ENCODE data around the gene IFT20.
A peak's percentile ranks its signal among the peaks of the same experiment; 100 is the strongest.
"Not testable (repeated sequence)": the region's sequence is repeated elsewhere in the genome, so short reads cannot be mapped to it uniquely, and the experiment has no call there.

The IFT20 gene

DNA sequence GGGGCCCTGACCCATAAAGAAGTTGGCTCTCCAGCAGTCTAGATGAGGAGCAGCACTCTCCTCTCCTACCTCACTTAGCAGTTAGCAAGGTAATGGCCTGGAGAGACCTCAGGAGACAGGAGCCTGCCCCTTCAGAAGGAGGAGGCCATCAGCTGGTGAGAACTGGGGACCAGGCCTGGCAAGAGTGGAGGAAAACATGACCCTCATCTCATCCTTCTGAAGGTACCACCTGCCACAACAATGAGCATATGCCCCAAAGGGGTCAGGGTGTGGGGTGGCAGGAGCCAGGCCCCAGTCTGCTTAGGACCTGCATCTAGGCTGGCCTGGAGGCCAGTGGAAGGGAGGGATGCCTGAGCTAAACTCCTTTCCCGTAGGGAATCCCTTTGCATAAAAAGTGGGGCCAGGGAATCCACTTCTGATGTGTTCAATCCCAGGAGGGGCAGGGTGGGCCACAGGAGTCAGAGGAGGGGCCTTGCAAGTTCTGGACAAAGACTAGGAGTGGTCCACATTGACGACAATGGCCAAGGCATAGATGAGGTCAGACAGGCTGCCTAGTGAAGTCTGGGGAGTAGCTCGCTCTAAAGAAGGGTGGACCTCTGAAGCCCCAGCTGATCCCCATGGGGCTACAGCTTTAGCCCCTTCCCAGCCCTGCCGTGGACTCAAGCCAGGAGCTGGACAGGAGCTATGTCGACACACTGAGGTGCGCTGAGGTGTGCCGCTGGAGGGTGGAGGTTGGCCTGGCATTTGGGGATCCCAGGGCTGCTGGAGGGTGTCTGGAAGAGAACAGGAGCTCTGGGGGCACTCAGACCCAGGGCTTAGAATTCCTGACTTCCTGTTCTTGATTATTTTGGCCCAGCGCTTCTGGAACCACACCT lies 28.7 kb upstream of the IFT20 start:
- no peak for DNase-seq

DNA sequence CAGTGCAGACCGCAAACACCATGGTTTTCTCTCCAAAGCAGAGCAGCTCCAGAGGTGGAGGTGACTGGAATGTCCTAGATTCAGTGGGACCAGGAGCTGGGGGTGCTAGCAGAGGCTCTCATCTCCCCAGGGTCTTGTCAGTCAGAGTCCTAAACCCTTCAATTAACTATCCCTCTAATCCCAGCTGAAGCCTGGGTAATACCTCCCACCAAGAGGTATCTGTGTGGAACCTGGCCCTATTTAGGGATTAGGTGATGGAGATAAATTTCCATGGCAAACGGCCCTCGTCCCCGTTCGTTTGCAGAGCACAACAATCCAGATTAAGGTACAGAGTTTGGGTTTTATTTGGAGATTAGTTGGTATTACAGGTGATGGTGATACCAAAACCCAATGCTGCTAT lies 27.9 kb upstream of the IFT20 start:
- DNase-seq: no peak

DNA sequence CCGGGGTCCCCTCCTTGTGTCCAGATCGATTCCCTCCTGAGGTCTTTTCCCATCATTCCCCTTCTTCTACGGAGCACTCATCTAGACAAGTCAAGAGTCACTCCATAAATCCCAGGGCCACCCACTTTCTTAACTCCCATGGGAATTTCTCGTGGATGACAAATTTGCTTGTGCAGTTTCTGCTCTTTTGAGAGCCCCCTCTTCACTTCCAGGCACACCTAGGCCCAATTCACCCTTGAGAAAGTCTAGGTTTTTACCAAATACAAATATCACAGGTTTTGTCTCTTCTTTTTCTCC lies 22.6 kb upstream of the IFT20 start:
- no peak for DNase-seq

DNA sequence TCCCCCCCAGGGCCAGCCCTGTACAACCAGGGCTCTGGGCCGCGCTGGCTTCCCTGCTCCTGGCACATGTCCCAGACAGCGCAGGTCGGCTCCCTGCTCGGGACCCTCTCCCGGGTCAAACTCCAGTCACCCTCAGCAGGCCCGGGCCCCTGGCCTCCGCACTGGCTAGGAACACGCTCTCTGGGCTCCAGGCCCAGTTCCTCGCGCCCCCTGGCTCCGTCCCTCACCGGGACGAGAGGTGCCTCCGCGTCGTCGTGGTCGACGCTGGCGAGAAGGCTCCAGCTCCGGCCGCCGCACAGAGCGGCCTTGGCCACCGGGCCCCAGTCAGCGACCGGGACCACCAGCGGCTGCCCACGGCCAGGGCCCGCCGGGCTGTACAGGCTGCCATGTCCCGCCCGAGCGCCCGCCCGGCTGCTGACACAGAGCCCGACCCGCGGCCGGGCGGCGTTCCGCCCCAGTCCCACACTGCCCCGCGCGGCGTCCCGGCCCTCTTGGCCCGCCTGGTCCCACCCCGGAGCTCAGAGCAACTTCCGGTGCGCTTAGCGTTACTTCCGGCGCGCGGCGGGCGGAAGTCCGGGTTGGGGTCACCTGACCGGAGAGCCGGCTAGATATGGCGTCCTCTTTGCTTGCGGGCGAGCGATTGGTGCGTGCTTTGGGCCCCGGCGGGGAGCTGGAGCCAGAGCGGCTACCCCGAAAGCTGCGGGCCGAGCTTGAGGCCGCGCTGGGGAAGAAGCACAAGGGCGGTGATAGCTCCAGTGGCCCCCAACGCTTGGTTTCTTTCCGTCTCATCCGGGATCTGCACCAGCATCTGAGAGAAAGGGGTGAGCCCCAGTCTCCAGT lies 22.0 kb upstream of the IFT20 start, which contains the start of gene POLDIP2:
TSS of gene POLDIP2 (minus strand) at position 467 of the 840 bp plus-strand sequence. CDS start at position 388, 79 bp downstream.
- peak; percentile 96 to 97 for DNase-seq

DNA sequence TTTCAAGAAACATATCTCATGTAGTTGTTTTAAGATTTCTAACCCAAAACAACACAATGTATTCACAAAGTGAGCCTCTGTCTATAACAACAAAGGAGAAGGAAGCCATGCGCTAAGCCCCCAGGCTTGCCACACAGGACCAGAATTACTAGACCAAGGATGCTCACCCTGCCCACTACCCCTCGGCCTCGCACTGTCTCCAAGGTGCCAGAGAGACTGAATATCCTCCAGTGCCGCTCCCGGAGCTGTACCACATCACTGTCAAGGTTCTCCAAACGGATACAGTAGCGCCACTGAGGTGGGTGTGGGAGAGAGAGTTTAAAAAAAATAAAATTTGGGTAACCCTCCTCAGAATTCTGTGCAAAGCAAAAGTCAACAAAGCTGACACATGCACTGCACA lies 15.0 kb upstream of the IFT20 start:
- no peak for DNase-seq

DNA sequence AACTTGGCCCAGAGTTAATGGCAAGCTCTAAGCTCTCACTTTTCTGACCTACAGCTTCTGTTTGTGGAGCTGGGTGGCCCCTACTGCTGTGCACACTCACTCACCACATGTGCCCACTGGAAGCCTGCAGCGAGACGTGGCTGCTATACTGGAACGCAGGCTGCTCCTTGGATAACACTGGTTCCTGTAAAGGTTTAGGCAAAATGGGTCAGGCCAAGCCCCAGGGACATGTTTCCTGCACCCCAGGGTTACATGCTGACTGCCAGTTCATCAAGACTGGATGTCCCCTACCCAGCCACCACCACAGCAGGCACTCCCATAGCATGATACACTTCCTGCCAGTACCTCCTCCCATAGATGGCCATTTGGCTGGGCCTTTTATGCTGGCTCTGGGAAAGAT lies 13.7 kb upstream of the IFT20 start:
- DNase-seq: no peak

DNA sequence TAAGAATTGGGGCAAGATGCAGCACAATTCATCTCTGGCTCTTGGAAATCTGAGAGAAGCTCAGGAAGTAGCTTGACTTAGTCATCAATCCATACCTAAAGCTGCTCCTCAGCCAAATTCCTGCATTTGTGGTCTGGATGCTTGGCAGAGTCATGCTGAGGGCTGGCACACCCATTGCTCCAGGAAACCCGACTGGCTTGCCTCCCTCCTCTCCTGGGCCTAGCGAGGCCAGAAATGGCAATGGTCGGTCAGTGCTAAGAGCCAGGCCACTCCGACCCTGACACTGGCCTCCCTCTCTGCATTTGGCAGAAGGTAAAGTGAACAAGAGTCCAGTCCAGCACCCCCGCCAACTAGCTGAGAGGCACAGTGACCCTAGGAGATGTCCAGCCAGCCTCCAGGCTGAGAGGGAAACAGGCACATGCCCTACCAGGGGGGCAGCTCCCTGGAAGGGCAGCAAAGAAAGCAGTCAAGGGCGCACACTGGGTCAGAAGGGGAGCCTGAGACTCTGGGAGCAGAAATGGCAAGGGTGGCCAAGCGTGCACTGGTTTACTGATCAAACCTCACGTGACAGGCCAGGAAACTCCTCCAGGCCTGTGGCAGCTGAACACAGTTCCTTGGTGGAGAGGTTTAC lies 12.1 kb upstream of the IFT20 start:
- no peak for DNase-seq

DNA sequence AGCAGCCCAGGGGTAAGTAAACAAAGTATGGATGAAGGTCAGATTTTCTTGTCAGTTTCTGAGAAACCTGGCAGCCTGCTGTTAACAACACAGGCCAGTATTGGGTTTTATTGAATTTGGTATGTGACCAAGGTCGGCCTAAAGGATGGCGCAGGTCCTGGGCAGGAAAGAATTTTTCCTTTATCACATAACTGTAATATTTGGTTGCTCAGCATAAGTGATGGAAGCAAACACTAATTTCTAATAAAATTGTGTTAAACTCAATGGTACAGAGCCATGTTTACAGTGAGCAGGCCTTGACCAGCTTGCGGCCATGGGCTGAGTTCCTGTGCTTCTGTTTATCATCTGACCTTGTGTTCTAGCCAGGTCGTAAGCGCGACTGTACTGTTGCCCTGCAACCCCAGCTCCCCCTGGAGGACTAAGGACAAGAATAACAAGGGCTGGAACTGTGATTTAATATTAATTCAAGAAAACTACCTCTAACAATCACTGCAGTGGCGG lies 11.5 kb upstream of the IFT20 start:
- DNase-seq: no peak

DNA sequence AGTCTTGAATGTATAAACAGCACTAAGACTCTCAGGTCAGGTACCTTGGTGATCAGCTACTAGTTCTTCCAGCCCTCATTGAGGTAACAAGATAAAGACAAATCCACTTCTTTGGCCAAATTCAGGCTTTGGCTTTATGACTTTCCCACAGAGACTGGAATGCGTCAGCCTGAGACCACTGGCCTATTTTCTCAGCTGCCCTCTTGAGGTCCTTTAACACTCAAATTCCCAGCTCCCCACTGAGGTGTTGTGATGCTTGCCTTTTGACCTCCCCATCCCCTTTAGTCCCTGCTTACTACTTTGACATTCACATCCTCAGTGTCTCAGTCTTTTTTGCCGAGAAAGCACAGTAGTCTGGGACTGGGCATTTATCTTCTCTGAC lies 10.9 kb upstream of the IFT20 start:
- no peak for DNase-seq

DNA sequence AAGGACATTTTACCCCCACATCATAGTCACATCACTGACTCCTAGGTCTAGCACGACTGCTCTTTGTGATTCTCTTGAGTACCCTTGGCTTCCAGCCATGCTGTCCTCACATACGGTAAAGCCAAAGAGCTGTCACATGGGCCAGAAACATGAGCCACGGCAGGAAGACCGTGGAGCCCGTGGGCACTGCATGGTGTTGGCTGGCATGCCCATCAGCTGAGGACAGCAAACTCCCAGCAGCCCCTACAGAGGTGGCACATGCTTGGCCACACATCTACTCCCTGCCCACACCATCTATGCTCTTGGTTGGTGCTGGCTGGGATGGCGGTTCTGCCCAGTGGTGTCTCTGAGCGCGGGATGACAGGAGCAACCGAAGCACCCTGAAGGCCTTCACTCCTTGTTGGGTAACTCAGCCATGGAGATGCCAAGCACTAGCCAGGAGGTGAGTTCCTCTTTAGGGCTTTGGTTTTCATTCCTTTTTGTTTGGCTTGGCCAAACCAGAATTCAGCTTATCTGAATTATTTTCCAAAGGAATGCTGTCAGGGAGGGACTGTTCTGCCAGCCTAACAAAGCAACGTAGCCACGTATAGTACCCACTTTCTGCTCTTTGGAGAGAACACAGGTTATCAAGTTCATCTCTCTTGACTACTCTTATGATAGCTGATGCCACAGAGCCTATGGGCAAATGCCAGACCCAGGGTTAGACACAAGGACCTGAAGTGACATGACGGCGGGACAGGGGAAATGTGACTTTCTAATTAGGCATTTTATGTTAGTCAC lies 10.3 kb upstream of the IFT20 start:
- no peak for DNase-seq

DNA sequence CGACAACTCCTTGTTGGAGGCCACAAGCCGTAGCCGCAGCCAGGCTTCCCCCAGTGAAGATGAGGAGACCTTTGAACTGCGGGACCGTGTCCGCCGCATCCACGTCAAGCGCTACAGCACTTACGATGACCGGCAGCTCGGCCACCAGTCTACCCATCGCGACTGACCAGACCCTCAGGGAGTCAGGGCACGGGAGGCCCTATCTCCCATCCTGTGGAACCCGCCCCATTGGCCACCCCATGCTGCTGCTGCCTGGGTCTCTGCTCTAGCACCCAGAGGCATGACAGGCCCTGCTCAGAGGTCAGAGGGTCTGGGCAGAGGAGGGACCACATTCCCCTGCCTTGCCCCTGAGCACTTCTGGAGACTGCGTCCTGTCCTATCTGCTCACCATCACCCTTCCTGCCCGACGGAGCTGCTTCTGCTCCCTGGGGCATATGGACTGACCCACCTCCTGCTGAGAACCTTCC lies 9.2 kb upstream of the IFT20 start:
- no peak for DNase-seq

DNA sequence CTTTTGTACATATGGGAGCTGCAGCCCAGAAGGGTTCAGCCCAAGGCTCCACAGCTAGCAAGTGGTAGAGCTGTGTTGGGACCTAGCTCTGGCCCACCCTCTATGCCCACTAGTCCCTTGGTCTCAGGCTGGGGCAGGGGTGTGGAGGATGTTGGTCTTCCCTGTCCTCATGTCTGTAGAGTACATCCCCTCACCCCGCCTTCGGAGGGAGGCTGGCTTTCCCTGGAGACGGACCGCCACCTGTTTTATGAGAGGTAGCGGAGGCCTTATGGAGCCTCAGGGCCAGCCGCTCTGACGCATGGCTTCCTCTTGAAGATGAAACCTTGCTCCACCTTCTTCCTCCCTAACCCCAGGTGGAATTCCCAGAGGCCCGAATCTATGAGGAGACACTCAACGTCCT lies 8.7 kb upstream of the IFT20 start:
- DNase-seq: no peak

DNA sequence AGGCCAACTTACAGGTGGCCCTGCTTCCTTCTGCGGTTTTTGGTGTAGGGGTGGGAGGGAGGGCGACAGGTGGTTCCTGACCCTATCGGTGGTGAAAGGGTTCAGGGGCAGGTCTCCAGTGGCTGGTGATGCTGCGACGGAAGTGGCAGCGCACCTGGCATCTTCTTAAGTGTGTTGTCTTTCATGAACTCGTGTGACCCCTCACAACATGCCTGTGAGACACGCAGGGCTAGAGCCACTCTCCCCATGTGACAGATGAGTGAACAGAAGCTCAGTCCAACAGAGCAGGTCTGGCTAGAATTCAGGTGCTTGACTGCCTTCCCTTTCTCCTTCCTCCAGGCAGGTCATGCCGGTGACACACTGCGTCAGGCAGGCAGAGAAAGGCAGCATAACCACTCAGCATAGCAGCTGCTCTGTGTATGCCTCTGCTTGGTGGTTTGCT lies 8.2 kb upstream of the IFT20 start:
- no peak for DNase-seq

DNA sequence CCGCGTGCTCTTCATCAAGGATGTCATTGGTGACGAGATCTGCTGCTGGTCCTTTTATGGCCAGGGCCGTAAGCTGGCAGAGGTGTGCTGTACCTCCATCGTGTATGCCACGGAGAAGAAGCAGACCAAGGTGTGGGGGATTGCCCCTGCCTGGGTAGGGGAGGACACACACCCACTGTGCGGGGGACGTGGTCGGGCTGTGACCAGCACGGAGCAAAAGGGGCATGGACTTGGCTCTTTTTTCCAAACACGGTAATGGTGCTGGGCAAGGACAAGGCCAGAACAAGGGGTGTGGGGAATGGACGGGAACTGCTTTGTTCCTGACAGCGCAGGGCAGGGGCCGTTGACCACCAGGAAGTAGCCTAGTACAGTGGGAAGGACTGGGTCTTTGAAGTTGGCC lies 7.0 kb upstream of the IFT20 start:
- no peak for DNase-seq

DNA sequence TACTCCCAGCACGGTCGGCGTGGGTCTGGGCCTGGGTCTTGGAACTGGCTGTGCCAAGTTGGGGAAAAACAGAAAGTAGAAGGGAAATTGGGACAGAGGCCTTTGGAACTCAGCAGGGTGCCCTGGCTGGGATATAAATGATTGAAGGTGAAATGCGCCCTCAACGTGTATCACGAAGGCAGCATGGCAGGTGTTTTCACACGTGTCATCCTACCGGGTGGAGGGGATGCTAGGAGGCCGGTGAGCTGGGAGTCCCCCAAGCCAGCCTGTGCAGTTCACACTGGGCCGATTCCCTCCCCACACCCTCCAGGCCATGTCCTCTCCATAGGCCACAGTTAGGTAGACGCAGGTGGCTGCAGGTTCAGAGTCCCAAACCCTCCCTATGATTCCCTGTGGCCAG lies 6.2 kb upstream of the IFT20 start:
- DNase-seq: no peak

DNA sequence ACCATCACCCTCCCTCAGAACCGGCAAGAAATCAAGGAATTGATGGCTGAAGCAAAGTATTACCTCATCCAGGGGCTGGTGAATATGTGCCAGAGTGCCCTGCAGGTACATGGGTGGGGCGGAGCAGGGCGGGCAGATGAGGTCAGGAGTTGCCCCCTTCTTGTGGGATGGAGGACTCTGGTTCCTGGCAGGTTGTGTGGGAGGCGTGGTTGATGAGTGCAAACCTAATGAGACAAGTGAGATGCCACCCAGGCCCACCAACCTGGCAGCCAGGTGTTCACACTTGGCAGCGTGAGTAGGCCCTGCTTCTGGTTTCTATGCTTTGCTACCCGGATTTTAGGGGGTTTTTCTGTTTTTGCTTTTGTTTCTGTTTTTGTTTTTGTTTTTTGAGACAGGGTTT lies 5.1 kb upstream of the IFT20 start:
- no peak for DNase-seq

DNA sequence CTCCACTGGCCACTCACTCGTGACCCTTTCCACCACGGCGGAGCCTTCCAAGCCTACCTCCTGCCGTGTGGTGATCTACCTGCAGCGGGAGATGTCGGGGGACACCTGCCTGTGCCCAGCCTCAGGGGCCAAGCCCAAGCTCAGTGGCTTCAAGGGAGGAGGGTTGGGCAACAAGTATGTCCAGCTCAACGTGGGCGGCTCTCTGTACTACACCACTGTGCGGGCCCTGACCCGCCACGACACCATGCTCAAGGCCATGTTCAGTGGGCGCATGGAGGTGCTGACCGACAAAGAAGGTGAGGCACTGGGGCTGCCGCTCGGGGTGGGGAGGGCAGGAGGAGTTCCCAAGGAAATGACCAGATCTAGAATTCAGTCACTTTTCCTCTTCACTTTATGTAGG lies 4.2 kb upstream of the IFT20 start:
- DNase-seq: no peak

DNA sequence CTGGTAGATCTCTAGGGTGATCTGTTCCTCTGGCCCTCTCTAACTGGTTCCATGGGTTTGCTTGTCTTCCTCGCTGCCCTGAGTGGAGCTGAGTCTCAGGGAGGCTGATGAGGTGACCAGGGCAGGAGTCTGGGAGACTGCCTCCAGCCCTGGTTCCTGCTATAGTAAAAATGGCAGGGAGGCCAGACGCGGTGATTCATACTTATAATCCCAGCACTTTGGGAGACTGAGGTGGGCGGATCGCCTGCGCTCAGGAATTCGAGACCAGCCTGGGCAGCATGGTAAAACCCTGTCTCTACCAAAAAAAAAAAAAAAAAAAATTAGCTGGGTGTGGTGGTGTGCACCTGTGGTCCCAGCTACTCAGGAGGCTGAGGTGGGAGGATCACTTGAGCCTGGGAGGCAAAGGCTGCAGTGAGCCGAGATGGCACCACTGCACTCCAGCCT lies 3.5 kb upstream of the IFT20 start:
- not testable (repeated sequence) for DNase-seq

DNA sequence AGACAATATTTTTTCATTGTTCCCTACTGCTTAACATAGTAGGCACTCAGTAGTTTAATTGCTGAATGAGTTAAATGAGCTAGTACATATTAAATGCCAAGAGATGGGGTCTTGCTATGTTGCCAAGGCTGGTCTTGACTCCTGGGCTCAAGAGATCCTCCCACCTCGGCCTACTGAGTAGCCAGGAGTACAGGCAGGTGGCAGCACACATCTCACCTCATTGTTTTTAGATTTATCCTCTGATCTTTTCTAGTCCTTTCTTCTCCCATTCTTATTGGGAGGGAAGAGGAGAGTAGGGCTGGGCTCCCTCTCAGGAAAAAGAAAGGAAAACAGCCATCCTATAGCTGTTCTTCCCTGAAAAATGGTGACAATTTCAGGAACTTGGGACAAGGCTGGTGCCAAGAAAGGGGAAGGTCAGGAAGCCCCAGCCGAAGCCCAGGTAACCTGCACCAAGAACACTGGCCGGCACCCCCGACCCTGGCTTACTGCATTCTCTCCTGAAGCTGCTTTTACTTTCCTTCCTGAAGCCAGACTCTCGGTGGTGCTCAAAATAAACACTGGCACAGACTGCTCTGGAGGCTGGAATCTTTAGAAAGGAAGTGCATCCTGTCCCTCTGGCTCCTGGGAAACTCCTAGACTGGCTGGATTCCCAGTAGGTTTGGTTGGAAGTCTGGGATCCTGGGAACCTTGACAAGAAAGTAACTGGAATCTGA lies 2.9 kb upstream of the IFT20 start:
- no peak for DNase-seq

DNA sequence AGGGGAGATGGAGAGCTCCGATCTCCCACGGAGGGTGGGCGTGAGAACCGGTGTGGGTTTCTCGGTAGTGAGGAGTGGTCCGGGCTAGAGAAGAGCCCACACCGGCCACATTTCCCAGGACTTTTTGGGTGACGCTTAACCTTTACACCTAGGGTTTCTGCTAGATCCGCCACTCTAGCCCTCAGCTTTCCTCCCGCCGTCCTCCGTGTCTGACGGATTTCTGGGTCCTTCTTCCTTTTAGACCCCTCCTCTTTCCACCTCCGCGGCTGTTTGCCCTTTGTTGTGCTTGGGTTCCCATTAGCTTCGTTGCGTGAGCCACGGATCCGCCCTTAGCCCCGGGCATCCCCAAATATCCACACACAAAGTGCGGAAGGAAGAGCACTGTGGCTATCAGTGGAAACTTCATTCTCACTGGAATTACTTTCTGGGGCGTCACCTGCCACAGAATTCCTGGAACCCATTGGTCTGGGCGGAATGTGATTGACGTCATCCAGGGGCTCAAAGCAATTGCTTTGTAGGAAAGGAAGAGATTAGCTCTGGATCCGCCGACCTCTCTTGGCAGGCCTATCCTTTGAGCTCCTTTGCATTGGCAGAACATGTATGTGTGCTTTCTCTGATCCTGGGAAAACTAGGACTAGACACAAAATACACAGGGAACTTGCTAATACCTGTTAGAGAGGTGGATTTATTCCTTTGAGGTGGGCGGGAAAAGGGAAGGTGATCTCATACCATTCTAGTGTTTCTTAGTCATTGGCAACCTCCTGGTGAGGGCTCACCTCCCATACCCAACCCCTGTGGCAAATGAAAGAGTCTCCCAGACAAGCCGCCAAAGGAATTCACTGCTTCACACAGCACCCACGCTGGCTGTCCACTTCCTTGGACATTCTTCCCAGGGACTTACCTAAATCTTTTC lies 943 bp upstream of the IFT20 start:
- peak in 1 of 2 donors; percentile 17 for DNase-seq

All from inflammatory macrophage (primary cell).